GM12878 (cell line): ENCODE results near the gene PADI2. TPM values are rescaled to one million over a fixed set of nuclear protein-coding genes. Genes with fewer than 3 reads are reported as not detected.

Source experiments
- BACH1 ChIP-seq: fragments of 450-650 bp; IDR thresholded peaks from 2 replicates; pipeline ENCODE4 v1.6.1; 2017; ENCODE audit warnings: mild to moderate bottlenecking, borderline replicate concordance
- CHD2 ChIP-seq: IDR thresholded peaks from 2 replicates; pipeline ENCODE4 v1.6.1; 2011; ENCODE audit warnings: low read depth, low read length, improper control_type of control experiment, borderline replicate concordance
- DPF2 ChIP-seq: fragments of 450-650 bp; IDR thresholded peaks from 2 replicates; pipeline ENCODE4 v1.6.1; 2017; ENCODE audit warnings: mild to moderate bottlenecking
- EZH2 ChIP-seq: IDR thresholded peaks from 2 replicates; pipeline ENCODE4 v1.6.1; 2012; ENCODE audit warnings: low read depth, mild to moderate bottlenecking, control low read depth, inconsistent platforms, low read length, borderline replicate concordance; ENCODE audit not compliant: control insufficient read depth
- HDGF ChIP-seq: fragments of 450-650 bp; IDR thresholded peaks from 2 replicates; pipeline ENCODE4 v1.6.1; 2016; ENCODE audit warnings: antibody characterized with exemption
- KDM1A ChIP-seq: fragments of 200-600 bp; sonication (generic); IDR thresholded peaks from 2 replicates; pipeline ENCODE4 v1.6.1; 2016; ENCODE audit warnings: borderline replicate concordance
- MXI1 ChIP-seq: fragments of 150-350 bp; IDR thresholded peaks from 2 replicates; pipeline ENCODE4 v1.6.1; 2011; ENCODE audit warnings: low read depth, mild to moderate bottlenecking, inconsistent platforms, low read length, improper control_type of control experiment
- MYC ChIP-seq: IDR thresholded peaks from 2 replicates; pipeline ENCODE4 v1.6.1; 2011; ENCODE audit warnings: mild to moderate bottlenecking, low read length, moderate library complexity, inconsistent platforms; ENCODE audit not compliant: insufficient read depth, insufficient replicate concordance, insufficient read length, severe bottlenecking
- NFYA ChIP-seq: IDR thresholded peaks from 2 replicates; pipeline ENCODE4 v1.6.1; 2011; ENCODE audit warnings: low read depth, mild to moderate bottlenecking, low read length, improper control_type of control experiment, borderline replicate concordance
- NRF1 ChIP-seq: conservative IDR thresholded peaks from 2 replicates; pipeline ENCODE4 v1.6.1; 2011; ENCODE audit warnings: mild to moderate bottlenecking, low read depth, low read length, improper control_type of control experiment
- POLR2A ChIP-seq: IDR thresholded peaks from 2 replicates; pipeline ENCODE4 v1.6.1; 2011; ENCODE audit warnings: low read depth, mild to moderate bottlenecking, low read length
- POU2F2 ChIP-seq: IDR thresholded peaks from 3 replicates; pipeline ENCODE4 v1.6.1; 2011; ENCODE audit warnings: low read depth, mild to moderate bottlenecking, low read length, borderline replicate concordance
- SIN3A ChIP-seq: IDR thresholded peaks from 2 replicates; pipeline ENCODE4 v1.6.1; 2012; ENCODE audit warnings: low read depth, low read length, improper control_type of control experiment
- SMAD5 ChIP-seq: IDR thresholded peaks from 2 replicates; pipeline ENCODE4 v1.6.1; 2016; ENCODE audit warnings: antibody characterized with exemption, low read depth
- SPI1 ChIP-seq: IDR thresholded peaks from 2 replicates; pipeline ENCODE4 v1.6.1; 2011; ENCODE audit warnings: low read depth, mild to moderate bottlenecking, low read length, moderate library complexity, borderline replicate concordance; ENCODE audit not compliant: insufficient read depth
- STAT1 ChIP-seq: fragments of 450-650 bp; conservative IDR thresholded peaks from 2 replicates; pipeline ENCODE4 v1.6.1; 2014; ENCODE audit warnings: antibody characterized with exemption, mild to moderate bottlenecking
- TCF3 ChIP-seq: IDR thresholded peaks from 2 replicates; pipeline ENCODE4 v1.6.1; 2012; ENCODE audit warnings: low read depth, mild to moderate bottlenecking, low read length, borderline replicate concordance; ENCODE audit not compliant: insufficient read depth
- YY1 ChIP-seq: IDR thresholded peaks from 2 replicates; pipeline ENCODE4 v1.6.1; 2011; ENCODE audit warnings: low read depth, mild to moderate bottlenecking, low read length
- ZNF384 ChIP-seq: IDR thresholded peaks from 2 replicates; pipeline ENCODE4 v1.6.1; 2012; ENCODE audit warnings: low read depth, mild to moderate bottlenecking, low read length, improper control_type of control experiment, borderline replicate concordance
- polyA plus RNA-seq, 11 experiments: library from polyadenylated mRNA; depleted of rRNA in 4 of 11; unstranded in 6 of 11; stranded (reverse) in 5 of 11; fragments of >200 nt; fragmentation: Nextera tagmentation in 4 of 11; fragmentation: Illumina TruSeq in 1 of 11; extraction: Ambion mirVana in 4 of 11; extraction: Trizol in 1 of 11; gene quantifications; 1 replicate in 1 of 11; 2 replicates in 10 of 11; pipeline versions ENCODE4 v1.2.1 to v1.2.3, GENCODE V29; 2011 to 2016; ENCODE audit warnings: inconsistent platforms in 2 of 11, missing spikeins in 2 of 11, low read depth in 1 of 11
- total RNA-seq, 4 experiments: library from RNA; depleted of rRNA in 3 of 4; stranded (reverse); fragments of >200 nt in 3 of 4; fragmentation: Illumina TruSeq in 1 of 4; extraction: Trizol in 1 of 4; gene quantifications; 2 replicates each; pipeline versions ENCODE4 v1.2.1 to v1.2.3, GENCODE V29; 2013 to 2021
- TF ChIP-seq, protein P1 (sequence below): fragments of 450-650 bp; IDR thresholded peaks from 2 replicates; pipeline ENCODE4 v1.6.1; 2018; ENCODE audit warnings: borderline replicate concordance, mild to moderate bottlenecking; ENCODE audit not compliant: partially characterized antibody
- TF ChIP-seq, protein P2 (sequence below): IDR thresholded peaks from 2 replicates; pipeline ENCODE4 v1.6.1; 2011; ENCODE audit warnings: low read depth, low read length, improper control_type of control experiment, borderline replicate concordance
- TF ChIP-seq, protein P3 (sequence below): fragments of 450-650 bp; IDR thresholded peaks from 2 replicates; pipeline ENCODE4 v1.6.1; 2014; ENCODE audit warnings: mild to moderate bottlenecking
- TF ChIP-seq, protein P4 (sequence below): IDR thresholded peaks from 2 replicates; pipeline ENCODE4 v1.6.1; 2011; ENCODE audit warnings: low read depth, mild to moderate bottlenecking, low read length, moderate library complexity, borderline replicate concordance; ENCODE audit errors: extremely low read depth
- TF ChIP-seq, protein P5 (sequence below): IDR thresholded peaks from 2 replicates; pipeline ENCODE4 v1.6.1; 2011; ENCODE audit warnings: borderline replicate concordance, low read depth, mild to moderate bottlenecking, moderate library complexity, mixed read lengths, low read length; ENCODE audit not compliant: insufficient read depth; ENCODE audit errors: extremely low read length

PADI2 gene
- total and polyA plus RNA-seq, 10 of the 15 experiments (the other 5 are each of a cell fraction or from before 2014, with no cell fraction given), result 0.05 to 3.0 (median 0.10) TPM; not detected in 1

DNA sequence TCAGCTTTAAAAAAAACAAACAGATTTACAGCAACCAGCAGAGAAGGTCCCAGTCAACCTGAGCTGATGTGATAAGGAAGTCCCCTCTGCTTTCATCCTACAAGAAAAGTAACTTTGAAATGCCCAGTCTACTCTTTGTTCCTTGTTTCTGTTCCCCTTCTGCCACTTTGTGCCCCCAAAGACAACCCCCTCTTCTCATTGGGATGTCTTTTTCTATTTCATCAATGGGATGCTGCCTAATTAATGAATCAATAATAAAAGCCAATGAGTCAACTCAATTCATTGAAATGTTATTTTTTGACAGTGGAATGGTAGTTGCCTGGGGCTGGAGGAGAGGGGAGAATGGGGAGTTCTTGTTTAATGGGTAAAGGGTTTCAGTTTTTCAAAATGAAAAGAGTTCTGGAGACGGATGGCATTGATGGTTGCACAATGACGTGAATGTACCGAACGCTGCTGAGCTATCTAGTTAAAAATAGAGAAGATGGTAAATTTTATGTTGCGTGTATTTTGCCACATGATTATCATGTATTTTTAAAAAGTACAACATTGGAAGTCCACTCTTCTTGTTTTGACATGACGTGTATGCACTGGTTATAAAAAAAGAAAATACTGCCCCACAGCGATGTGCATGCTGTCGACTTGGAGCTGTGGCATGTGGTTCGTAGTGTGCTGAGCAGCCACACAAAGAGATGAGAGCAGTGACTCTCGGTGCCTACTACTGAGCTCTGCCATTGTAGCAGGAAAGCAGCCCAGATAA is 22.4 kb upstream of the PADI2 start (continued):
- peak; percentile 94 for TF ChIP-seq SPI1
- TF ChIP-seq BACH1, result no peak
- no peak; the same call in 1 of the 2 replicates for TF ChIP-seq POLR2A
- TF ChIP-seq DPF2, result peak; percentile 95
- TF ChIP-seq, protein P1, sequence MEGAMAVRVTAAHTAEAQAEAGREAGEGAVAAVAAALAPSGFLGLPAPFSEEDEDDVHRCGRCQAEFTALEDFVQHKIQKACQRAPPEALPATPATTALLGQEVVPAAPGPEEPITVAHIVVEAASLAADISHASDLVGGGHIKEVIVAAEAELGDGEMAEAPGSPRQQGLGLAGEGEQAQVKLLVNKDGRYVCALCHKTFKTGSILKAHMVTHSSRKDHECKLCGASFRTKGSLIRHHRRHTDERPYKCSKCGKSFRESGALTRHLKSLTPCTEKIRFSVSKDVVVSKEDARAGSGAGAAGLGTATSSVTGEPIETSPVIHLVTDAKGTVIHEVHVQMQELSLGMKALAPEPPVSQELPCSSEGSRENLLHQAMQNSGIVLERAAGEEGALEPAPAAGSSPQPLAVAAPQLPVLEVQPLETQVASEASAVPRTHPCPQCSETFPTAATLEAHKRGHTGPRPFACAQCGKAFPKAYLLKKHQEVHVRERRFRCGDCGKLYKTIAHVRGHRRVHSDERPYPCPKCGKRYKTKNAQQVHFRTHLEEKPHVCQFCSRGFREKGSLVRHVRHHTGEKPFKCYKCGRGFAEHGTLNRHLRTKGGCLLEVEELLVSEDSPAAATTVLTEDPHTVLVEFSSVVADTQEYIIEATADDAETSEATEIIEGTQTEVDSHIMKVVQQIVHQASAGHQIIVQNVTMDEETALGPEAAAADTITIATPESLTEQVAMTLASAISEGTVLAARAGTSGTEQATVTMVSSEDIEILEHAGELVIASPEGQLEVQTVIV, result peak; percentile 32
- no peak for TF ChIP-seq KDM1A
- TF ChIP-seq MYC, result no peak
- TF ChIP-seq, protein P2, sequence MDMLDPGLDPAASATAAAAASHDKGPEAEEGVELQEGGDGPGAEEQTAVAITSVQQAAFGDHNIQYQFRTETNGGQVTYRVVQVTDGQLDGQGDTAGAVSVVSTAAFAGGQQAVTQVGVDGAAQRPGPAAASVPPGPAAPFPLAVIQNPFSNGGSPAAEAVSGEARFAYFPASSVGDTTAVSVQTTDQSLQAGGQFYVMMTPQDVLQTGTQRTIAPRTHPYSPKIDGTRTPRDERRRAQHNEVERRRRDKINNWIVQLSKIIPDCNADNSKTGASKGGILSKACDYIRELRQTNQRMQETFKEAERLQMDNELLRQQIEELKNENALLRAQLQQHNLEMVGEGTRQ, result no peak
- TF ChIP-seq CHD2, result peak; percentile 28; the same call in 1 of the 2 replicates
- no peak for TF ChIP-seq STAT1
- TF ChIP-seq SIN3A, result no peak
- TF ChIP-seq, protein P3, sequence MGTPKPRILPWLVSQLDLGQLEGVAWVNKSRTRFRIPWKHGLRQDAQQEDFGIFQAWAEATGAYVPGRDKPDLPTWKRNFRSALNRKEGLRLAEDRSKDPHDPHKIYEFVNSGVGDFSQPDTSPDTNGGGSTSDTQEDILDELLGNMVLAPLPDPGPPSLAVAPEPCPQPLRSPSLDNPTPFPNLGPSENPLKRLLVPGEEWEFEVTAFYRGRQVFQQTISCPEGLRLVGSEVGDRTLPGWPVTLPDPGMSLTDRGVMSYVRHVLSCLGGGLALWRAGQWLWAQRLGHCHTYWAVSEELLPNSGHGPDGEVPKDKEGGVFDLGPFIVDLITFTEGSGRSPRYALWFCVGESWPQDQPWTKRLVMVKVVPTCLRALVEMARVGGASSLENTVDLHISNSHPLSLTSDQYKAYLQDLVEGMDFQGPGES, result no peak
- no peak for TF ChIP-seq NFYA
- no peak for TF ChIP-seq MXI1
- TF ChIP-seq, protein P4, sequence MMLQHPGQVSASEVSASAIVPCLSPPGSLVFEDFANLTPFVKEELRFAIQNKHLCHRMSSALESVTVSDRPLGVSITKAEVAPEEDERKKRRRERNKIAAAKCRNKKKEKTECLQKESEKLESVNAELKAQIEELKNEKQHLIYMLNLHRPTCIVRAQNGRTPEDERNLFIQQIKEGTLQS, result no peak
- TF ChIP-seq EZH2, result no peak
- no peak for TF ChIP-seq NRF1
- no peak for TF ChIP-seq TCF3
- TF ChIP-seq, protein P5, sequence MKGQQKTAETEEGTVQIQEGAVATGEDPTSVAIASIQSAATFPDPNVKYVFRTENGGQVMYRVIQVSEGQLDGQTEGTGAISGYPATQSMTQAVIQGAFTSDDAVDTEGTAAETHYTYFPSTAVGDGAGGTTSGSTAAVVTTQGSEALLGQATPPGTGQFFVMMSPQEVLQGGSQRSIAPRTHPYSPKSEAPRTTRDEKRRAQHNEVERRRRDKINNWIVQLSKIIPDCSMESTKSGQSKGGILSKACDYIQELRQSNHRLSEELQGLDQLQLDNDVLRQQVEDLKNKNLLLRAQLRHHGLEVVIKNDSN, result no peak
- TF ChIP-seq HDGF, result no peak
- TF ChIP-seq SMAD5, result no peak
- no peak for TF ChIP-seq YY1
- 0 out of 3 replicates have a peak, but pooled peaks have one; percentile 11 for TF ChIP-seq POU2F2
- peak; percentile 64; the same call in 1 of the 2 replicates for TF ChIP-seq ZNF384
